Body of pancreas (tissue), 4 donors: ENCODE data around the gene ANKRD11.

Experiments
- POLR2A ChIP-seq, 3 donors: fragments of 450-650 bp; IDR thresholded peaks; one replicate each; pipeline ENCODE4 v1.6.1; 2016; ENCODE audit warnings: antibody characterized with exemption in 3 of 3, mild to moderate bottlenecking in 2 of 3
- TF ChIP-seq, protein P1 (sequence below), 7 experiments: fragments of 450-650 bp in 4 of 7; fragments of 200-600 bp in 3 of 7; sonication (generic) in 3 of 7; IDR thresholded peaks; one replicate each; pipeline ENCODE4 v1.5.1; 2016 to 2019; ENCODE audit warnings: antibody characterized with exemption in 7 of 7

DNA sequence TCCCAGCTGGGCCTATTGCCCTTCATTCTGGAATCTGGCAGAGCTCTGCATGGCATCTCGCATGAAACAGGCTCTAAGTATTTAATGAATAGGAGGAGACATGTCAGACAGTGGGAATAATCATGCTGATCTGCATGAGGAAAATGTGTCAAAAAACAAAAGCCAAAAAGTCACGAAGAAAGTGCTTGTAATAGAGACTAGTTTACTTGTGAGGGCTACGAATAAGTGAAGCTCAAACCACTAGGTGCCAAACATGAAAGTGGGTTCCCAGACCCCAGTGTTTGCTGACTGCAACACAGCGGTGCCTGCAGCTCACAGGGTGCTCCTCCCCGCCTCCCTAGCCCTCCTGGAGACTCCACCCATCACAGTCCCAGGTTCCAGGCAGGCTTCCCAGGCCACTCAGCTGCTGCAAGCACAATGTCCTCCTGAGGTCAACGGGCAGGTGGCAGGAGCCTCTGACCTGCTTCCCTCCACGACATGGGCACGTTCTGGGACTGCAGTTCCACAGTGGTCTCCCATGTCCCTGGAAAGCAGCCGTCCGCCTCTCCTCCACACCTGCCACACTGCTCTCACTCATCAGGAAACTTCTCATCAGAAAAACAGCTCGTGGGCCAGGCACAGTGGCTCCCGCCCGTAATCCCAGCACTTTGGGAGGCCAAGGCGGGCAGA is 96.5 kb downstream of the ANKRD11 start:
- TF ChIP-seq, protein P1, sequence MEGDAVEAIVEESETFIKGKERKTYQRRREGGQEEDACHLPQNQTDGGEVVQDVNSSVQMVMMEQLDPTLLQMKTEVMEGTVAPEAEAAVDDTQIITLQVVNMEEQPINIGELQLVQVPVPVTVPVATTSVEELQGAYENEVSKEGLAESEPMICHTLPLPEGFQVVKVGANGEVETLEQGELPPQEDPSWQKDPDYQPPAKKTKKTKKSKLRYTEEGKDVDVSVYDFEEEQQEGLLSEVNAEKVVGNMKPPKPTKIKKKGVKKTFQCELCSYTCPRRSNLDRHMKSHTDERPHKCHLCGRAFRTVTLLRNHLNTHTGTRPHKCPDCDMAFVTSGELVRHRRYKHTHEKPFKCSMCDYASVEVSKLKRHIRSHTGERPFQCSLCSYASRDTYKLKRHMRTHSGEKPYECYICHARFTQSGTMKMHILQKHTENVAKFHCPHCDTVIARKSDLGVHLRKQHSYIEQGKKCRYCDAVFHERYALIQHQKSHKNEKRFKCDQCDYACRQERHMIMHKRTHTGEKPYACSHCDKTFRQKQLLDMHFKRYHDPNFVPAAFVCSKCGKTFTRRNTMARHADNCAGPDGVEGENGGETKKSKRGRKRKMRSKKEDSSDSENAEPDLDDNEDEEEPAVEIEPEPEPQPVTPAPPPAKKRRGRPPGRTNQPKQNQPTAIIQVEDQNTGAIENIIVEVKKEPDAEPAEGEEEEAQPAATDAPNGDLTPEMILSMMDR (IDR thresholded peaks at IDR 0.05), result no peak
- no peak for TF ChIP-seq POLR2A (IDR thresholded peaks at IDR 0.05)
